Right lung (tissue), 10 donors: Measurements from ENCODE around the gene LRRIQ1. TPM values are rescaled to one million over a fixed set of nuclear protein-coding genes. Genes with fewer than 3 reads are reported as not detected.
"Not testable (repeated sequence)": the region's sequence is repeated elsewhere in the genome, so short reads cannot be mapped to it uniquely, and the experiment has no call there.

Source experiments
- DNase-seq, 2 donors: peaks; one replicate each; pipeline ENCODE4 v3.0.0-alpha.2; 2013
- long read RNA-seq, 8 donors: transcript quantifications; one replicate each; lab custom pipeline, GENCODE V29; 2026
- polyA plus RNA-seq, 5 donors: library from polyadenylated mRNA; unstranded; fragments of 120-200 nt; gene quantifications; one replicate each; pipeline versions ENCODE4 v1.2.1 to v1.2.3, GENCODE V29; 2013; ENCODE audit warnings: inconsistent platforms in 1 of 5, low replicate concordance in 1 of 5; ENCODE audit not compliant: insufficient read length in 5 of 5, insufficient read depth in 1 of 5

LRRIQ1 gene, protein sequence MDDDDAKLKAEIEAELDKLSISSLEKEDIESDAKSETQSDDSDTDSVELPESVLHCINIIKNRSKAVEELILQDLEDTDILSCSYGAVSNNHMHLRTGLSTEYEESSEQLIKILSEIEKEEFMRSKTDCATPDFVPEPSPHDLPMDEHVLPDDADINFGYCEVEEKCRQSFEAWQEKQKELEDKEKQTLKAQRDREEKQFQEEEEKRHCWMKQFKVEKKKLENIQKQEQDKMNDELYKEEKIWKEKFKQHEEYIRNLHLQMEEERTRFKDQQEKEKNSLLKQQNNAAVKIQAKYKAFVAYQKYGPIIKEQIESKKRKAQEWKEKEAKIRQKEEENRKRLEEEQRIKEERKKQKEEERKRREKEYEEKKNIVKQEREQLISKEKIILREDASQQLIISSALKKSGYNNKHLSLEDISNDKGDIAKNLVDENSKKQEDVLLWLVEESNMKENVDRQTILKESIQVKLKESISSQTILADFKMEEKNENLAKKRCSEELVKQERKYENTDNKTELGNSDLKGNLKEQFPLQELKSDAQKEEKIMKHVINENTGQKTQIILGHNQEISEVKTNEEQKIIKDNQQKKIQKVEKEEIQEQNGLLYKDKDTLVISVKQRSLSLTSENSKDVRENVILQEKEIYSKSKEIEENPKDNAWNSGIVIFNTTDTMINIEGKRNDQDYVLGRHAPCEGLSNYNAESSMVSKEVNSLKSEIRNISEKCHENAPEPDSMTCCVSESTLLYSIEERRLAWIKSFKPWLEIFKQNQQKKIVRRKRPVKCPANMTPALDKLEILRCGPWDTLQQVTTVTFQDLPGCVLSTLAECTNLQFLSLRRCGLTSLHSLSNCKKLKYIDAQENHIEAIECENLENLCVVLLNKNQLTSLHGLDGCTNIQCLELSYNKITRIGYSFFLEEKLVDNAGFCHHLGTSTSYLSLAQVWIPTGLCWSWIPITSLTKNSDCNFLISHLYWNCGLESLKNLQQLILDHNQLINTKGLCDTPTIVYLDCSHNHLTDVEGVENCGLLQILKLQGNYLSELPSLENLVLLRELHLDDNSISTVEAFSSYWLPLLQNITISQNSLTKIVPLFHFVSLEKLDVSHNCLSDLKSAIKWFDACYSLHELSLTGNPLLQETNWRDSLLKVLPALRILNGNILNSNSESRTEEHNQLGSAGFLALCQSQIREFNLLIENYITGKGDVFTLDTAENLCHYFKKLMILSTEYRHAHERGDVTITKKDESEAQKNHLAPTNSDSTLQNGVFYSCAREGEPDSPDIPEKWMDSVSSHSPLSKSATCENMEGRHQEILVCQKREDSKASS (N-terminal part only)
- polyA plus RNA-seq = 10 to 100 TPM in 3 of 5 donors, 1 to 10 TPM in 2; 8.6 to 13.8 (median 10.6) TPM
- long read RNA-seq, donor 1, partial matches to known transcripts = 26 of 27 reads
- long read RNA-seq, donor 1, other reads (novel, unspliced or antisense) = 0 of 27 reads
- long read RNA-seq, donor 2, partial matches to known transcripts = 9 of 9 reads
- long read RNA-seq, donor 2, other reads (novel, unspliced or antisense) = 0 of 9 reads
- long read RNA-seq, donor 3, partial matches to known transcripts = 10 of 12 reads
- long read RNA-seq, donor 3, other reads (novel, unspliced or antisense) = 0 of 12 reads
- long read RNA-seq, donor 4 = 0 reads
- long read RNA-seq, donor 5, partial matches to known transcripts = 11 of 11 reads
- long read RNA-seq, donor 5, other reads (novel, unspliced or antisense) = 0 of 11 reads
- long read RNA-seq, donor 6, partial matches to known transcripts = 22 of 22 reads
- long read RNA-seq, donor 6, other reads (novel, unspliced or antisense) = 0 of 22 reads
- long read RNA-seq, donor 7, partial matches to known transcripts = 25 of 25 reads
- long read RNA-seq, donor 7, other reads (novel, unspliced or antisense) = 0 of 25 reads
- long read RNA-seq, donor 8 = 0 reads

DNA sequence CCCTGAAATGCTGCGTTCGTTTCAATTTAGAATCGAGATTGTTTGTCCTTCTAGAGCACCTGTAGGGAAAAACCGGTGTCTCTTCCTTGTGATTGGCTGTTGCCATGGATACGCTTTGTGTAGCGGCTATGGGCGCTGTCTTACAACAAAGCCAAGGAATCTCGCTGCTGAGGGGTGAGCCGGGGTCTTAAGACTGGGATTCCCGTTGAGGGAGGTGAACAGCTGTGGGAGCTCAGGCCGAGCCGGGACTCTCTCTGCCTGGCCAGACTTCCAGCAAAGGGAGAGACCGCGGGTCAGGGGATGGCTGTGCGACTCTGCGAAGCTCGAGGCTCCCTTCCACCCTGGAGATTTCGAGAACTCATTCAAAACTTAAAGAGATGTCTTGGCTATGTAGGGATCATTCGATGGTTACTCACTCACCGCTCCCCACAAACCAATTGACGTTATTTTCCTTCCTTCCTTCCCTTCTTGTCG is at the start of gene LRRIQ1, which contains the start of gene TSPAN19:
Gene LRRIQ1, plus strand, starts transcription at position 118 of the 474 bp plus-strand sequence. CDS start 1,826 bp downstream, outside the sequence.
Gene TSPAN19, minus strand, starts transcription at position 44 of the 474 bp plus-strand sequence. CDS start 6,331 bp downstream, outside the sequence.
- peak; percentile 64 to 65 for DNase-seq

DNA sequence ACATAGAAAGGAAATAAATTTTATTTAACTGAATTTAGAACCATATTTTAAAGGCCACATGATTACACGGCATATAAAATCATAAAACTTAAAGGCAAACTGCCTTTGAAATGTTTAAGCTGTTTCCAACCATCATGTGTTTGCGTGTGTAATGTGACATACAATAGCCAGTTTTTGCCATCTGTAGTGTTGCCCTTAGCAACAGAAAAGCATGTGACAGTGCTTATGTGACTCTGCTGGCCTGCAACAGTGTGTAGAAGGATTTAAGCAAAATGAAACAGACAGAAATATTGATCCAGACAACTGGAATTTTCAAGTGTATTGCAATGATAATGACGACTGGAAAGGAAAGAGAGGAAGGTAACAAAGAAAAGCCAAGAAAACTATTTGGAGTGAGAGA is 49.6 kb upstream of the LRRIQ1 start:
- peak; percentile 8 to 25 for DNase-seq

DNA sequence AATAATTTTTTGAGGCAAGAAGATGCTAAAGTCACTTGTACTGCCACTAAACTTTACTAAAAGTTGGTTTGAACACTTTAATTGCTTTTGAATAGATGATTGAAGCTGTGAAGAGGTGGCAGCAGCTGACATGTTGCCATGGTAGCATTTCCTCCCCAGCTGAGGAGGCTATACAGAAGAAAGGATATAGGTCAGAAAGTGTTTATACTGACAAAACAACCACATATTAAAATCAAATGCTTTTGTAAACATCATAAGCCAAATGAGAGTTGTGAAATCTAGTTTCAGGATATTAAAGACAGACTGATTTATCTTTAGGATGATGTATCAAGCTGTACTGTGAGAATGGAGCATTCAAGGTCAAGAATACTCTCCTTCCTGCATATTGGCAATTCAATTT is 41.7 kb upstream of the LRRIQ1 start:
- peak; percentile 8 to 13 for DNase-seq

DNA sequence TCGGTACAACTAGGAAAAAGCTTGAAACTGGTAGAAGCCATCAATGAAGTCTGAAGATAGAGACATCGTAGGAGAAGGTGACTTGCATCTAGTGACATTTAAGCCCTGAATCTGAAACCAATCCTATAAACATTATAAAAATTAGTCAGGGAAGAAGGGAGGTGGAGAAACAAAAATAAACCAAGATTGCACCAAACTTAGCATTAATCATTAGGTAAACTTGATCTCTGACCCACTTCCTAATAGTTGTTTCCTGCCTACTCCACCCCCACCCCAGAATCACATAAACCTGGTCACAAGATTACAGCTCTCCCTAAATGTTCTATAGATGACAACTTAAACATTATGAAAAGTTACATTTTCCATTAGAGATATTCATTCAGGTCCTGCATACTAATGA is 40.5 kb upstream of the LRRIQ1 start:
- no peak for DNase-seq

DNA sequence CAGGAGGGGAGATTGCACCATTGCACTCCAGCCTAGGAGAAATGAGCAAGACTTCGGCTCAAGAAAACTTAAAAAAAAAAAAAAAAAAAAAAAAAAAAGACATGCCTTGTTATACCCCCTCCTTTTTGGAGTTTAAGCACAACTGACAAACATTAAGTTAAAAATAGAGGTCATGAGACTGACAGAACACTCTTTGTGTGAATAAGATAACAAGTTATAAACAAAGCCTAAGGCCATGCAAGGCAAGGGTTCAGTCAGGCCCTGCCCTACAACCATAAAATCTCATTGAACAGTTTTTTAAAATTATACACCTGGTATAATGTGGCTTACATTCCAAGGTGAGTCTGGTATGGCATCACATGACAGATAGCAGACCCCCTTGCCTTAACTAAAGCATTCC is 39.4 kb upstream of the LRRIQ1 start:
- DNase-seq = no peak

DNA sequence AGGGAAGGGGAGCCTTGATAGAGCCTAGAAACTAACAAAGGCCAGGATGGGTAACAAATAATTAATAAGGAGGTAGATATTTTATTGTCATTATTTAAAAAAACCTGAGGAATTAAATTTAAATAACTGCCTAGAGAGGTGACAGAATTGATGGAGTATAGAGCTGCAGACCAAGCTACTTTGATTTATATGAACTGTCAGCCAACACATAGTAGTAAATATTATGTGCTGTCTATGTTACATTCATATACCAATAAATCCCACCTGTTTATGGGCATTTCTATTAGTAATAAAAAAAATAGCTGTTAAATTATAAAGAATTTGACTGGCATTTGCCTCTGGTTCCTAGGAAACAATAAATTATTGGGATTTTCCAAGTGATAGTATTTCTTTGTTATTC is 37.8 kb upstream of the LRRIQ1 start:
- DNase-seq = no peak

DNA sequence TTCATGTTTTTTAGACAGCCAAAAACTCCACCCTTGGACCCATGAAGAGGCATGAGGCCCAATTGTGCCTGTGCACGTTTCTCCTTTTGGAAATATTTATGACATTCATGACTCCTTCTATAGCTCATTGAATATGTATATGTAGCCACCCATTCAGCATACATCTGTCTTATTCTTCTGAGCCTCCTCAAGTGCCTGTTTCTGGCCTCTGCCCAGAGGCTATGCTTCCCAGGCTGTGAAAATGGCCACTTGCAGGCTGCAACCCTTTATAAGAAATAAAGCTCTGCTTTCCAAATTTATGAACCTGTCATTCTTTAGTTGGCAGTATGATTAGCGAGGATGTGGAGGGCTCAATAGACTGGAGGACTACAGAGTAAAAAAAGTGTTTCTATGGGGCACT is 35.4 kb upstream of the LRRIQ1 start:
- DNase-seq = no peak

DNA sequence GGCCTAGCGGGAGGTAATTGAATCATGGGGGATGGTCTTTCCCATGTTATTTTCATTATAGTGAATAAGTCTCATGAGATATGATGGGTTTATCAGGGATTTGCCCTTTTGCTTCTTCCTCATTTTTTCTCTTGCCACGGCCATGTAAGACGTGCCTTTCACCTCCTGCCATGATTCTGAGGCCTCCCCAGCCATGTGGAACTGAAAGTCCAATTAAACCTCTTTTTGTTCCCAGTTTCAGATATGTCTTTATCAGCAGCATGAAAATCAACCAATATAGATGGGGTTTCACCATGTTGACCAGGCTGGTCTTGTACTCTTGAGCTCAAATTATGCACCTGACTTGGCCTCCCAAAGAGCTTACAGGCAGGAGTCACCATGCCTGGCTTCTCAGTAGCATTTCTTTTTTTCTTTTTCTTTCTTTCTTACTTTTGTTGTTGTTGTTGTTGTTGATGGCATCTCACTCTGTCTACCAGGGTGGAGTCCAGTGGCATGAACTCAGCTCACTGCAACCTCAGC is 33.3 kb upstream of the LRRIQ1 start:
- DNase-seq = no peak

DNA sequence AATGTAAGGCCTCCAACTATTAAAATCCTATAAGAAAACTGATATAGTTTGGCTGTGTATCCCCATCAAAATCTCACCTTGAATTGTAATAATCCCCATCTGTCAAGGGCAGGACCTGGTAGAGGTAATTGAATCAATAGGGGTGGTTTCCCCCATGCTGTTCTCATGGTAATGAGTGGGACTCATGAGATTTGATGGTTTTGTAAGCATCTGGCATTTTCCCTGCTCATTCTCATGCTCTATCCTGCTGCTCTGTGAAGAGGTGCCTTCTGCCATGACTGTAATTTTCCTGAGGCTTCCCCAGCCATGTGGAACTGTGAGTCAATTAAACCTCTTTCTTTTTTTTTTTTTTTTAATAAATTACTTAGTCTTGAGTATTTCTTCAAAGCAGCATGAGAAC is 31.9 kb upstream of the LRRIQ1 start:
- no peak for DNase-seq

DNA sequence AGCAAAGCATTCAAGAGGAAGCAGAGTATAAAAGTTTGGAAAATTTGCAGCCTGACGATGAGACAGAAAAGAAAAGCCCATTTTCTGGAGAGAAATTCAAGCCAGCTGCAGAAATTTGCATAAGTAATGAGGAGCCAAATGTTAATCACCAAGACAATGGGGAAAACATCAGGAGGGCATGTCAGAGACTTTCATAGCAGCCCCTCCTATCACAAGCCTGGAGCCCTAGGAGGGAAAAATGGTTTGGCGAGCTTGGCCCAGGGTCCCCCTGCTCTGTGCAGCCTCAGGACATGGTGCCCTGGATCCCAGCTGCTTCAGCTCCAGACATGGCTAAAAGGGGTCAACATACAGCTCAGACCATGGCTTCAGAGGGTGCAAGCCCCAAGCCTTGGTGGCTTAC is 31.1 kb upstream of the LRRIQ1 start:
- not testable (repeated sequence) for DNase-seq

DNA sequence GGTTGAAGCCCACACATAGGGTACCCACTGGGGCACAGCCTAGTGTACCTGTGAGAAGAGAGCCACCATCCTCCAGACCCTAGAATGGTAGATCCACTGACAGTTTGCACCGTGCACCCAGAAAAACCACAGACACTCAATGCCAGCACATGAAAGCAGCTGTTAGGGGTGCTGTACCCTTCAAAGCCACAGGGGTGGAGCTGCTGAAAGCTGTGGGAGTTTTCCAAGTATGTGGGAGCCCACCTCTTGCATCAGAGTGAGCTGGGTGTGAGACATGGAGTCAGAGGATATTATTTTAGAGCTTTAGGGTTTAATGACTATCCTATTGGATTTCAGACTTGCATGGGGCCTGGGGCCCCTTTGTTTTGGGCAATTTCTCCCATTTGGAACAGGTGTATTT is 30.5 kb upstream of the LRRIQ1 start:
- no peak for DNase-seq

DNA sequence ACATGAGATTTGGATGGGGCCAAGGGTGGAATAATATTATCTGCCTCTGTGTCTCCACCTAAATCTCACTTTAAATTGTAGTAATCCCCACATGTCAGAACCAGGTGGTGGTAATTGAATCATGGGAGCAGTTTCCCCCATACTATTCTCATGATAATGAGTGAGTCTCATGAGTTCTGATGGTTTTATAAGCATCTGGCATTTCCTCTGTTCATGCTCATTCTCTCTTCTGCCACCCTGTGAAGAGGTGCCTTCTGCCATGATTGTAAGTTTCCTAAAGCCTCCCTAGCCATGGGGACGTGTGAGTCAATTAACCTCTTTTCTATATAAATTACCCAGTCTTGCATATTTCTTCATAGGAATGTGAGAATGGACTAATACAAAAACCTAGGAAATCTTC is 29.9 kb upstream of the LRRIQ1 start:
- no peak for DNase-seq

DNA sequence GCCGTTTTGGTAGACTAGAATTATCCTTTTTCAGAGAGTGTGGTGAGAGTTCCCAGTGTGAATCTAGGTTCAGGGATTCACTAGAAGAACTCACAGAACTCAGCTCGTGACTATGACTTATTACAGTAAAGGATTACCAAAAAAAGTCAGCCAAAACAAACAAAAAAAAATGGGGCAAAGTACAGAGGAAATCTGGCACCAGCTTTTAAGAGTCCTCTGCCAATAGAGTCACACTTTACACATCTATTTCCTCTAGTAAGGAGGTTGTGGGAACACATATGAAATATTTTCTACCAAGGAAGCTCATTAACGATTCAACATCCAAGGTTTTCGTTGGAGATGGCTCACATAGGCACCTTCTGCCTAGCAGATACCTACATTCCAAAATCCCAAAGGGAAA is 28.3 kb upstream of the LRRIQ1 start:
- no peak for DNase-seq

DNA sequence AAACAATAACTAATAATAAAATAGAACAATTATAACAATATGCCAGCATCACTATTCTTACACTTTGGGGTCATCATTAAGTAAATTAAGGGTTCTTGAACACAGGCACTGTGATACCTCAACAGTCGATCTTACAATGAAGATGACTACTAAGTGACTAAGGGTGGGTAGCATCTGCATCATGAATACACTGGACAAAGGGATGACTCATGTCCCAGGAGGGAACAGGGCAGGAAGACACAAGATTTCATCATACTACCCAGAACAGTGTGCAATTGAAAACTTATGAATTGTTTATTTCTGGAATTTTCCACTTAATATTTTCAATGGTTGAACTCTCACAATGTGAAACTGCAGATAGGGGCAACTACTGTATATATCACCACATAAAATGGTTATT is 19.7 kb upstream of the LRRIQ1 start:
- no peak for DNase-seq

DNA sequence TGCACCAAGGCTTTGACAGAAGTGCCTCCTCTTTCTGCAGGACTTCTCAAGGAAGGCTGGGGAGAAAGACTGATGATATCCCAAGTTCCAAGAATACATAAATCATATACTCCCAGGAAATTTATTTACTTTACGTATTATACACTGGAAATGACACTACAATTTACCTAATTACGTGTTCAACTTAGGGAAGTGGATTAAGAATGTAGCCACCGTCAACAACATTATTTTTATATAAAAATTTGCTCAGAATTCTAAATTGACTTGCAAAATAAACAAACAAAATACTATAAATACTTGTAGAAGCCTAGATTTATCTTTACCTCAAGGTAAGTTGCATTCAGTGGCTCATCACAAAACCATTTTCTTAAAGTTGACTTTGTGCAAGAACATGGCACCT is 19.0 kb upstream of the LRRIQ1 start:
- no peak for DNase-seq

DNA sequence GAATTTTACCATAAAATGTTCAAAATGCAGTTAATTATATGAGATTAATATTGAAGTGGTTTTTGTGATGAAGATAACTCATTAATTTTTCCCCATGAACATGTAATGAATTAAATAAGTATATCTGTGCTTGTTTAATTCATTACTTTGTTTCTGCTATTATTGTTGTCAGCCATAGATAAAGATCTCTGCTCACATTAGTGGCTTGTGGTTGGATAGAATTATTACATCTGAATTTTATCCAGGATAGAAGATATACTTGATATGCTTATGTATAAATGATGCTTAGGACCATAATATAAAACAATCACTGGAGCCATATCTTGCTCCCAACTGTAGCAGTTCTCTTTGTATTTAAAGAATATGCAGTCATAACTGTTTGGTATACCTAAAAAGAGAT is 18.5 kb upstream of the LRRIQ1 start:
- DNase-seq = no peak

DNA sequence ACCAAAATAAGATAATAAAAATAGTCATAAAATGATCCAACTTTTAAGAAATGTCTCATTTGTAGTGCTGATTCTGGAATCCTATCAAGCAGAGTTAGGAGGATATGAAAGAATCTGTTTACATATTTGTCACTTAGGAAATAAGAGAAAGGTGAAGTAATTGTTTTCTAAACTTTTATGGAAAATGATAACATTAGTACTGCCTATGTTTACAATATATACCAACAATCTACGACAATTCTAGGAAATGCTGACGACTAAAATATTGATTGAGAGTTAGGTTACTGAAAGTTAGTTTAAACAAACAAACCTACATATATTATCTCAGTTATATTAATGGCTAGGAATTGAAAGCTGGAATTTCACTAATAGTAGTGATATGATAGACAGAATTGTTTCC is 18.1 kb upstream of the LRRIQ1 start:
- no peak for DNase-seq

DNA sequence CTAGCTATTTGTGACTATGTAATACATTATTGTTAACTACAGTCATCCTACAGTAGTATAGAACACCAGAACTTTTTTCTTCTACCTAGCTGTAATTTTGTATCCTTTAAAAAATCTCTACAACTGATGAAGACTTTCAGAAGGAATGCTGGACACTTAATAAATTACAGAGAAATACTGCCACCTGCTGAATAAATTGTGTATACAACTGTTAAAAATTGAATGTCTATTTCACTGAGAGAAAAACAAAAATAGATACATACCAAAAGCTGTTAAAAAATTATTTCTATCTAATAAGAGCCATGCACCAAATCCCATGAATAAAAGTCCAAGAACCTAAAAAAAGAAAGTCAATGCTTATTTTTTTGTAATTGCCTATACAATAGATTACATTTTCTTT is 6.7 kb upstream of the LRRIQ1 start:
- peak in 1 of 2 donors; percentile 13 for DNase-seq

DNA sequence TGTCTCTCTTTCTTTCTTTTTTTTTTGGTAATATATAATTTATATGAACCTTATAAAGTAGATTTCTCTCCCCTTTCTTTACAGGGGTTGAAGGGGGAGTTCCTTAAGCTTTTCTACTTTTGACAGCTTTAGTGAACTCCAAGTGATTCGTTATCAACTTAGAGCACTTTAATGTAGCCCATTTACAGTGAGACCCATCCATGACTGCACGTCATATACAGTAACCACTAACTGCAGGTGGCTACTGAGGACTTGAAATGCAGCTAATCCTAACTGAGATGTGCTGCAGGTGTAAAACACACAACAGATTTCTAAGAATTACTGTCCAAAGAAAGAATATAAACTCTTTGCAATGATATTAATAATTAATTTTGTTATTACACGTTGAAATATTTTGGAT is 582 bp downstream of the LRRIQ1 start:
- DNase-seq = no peak

DNA sequence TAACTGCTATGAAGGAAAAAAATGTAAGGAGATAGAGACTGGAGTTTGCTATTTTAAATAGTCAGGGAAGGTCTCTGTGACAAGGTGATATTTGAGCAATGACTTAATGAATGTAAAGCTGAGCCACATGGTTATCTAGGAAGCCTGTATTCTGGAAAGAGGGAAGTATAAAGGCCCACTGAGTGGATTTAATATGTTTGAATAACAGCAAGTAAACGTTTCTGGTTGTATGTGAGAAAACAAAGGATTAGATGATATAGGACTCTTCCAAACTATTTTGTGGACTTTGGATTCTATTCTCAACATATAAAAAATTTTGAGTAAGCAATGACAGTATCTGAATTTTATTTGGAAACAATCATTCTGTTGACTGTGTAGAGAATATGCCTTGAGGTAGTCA is 5.2 kb downstream of the LRRIQ1 start:
- no peak for DNase-seq
